B cell (primary cell): Measurements from ENCODE around the gene UNC5B.

Experiments
- CTCF ChIP-seq: fragments of 200-600 bp; IDR thresholded peaks from one replicate; pipeline ENCODE4 v1.8.0; 2022; ENCODE audit warnings: antibody characterized with exemption, mild to moderate bottlenecking
- EZH2 ChIP-seq: IDR thresholded peaks from 2 replicates; pipeline ENCODE4 v1.6.1; 2012; ENCODE audit warnings: borderline replicate concordance, low read depth, mild to moderate bottlenecking, moderate library complexity, low read length; ENCODE audit not compliant: insufficient read depth, poor library complexity, severe bottlenecking

GRCh38 chr10:71234970-71235685 is 22.8 kb downstream of the UNC5B start:
- no peak for TF ChIP-seq CTCF
- TF ChIP-seq EZH2 = no peak
